Measurements from ENCODE around the gene DDX6. TPM values are rescaled to one million over a fixed set of nuclear protein-coding genes. Genes with fewer than 3 reads are reported as not detected.

DDX6 gene
- total RNA-seq, 1 experiment from 2014 or later, result 155 TPM

DNA sequence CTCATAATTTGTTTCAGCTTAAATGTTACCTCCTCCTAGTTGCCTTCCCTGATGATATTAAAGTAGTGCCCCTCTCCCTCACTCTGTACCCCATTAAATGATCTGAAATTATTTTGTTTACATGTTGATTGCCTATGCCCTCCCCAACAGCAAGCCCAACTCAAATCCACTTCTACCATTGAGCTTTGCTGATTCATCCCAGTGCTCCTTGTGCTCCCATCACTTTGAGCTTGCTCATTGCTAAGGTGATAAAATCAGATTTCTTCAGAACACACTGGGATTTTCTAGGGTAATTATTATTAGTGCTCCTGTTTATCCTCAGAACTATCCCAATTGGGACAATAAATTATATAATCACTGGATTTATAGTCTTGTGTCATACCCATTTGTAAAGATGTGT lies 8.4 kb upstream of the DDX6 start:
- in situ Hi-C loops (cut with HindIII; ENCODE audit: low pct_unique_long_range_greater_than_20kb, low sequenced_read_pairs), result no loop called here
- TF ChIP-seq POLR2AphosphoS5 (IDR thresholded peaks at IDR 0.05; ENCODE audit: low read depth, low read length), result no peak
- TF ChIP-seq, protein P1, sequence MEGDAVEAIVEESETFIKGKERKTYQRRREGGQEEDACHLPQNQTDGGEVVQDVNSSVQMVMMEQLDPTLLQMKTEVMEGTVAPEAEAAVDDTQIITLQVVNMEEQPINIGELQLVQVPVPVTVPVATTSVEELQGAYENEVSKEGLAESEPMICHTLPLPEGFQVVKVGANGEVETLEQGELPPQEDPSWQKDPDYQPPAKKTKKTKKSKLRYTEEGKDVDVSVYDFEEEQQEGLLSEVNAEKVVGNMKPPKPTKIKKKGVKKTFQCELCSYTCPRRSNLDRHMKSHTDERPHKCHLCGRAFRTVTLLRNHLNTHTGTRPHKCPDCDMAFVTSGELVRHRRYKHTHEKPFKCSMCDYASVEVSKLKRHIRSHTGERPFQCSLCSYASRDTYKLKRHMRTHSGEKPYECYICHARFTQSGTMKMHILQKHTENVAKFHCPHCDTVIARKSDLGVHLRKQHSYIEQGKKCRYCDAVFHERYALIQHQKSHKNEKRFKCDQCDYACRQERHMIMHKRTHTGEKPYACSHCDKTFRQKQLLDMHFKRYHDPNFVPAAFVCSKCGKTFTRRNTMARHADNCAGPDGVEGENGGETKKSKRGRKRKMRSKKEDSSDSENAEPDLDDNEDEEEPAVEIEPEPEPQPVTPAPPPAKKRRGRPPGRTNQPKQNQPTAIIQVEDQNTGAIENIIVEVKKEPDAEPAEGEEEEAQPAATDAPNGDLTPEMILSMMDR (IDR thresholded peaks at IDR 0.05), result no peak
- no peak for TF ChIP-seq SIN3A (IDR thresholded peaks at IDR 0.05; ENCODE audit: borderline replicate concordance, insufficient read depth, low read depth, low read length)
- TF ChIP-seq TCF7L2 (IDR thresholded peaks at IDR 0.05; ENCODE audit: low read depth, low read length), result no peak
- TF ChIP-seq, protein P2, sequence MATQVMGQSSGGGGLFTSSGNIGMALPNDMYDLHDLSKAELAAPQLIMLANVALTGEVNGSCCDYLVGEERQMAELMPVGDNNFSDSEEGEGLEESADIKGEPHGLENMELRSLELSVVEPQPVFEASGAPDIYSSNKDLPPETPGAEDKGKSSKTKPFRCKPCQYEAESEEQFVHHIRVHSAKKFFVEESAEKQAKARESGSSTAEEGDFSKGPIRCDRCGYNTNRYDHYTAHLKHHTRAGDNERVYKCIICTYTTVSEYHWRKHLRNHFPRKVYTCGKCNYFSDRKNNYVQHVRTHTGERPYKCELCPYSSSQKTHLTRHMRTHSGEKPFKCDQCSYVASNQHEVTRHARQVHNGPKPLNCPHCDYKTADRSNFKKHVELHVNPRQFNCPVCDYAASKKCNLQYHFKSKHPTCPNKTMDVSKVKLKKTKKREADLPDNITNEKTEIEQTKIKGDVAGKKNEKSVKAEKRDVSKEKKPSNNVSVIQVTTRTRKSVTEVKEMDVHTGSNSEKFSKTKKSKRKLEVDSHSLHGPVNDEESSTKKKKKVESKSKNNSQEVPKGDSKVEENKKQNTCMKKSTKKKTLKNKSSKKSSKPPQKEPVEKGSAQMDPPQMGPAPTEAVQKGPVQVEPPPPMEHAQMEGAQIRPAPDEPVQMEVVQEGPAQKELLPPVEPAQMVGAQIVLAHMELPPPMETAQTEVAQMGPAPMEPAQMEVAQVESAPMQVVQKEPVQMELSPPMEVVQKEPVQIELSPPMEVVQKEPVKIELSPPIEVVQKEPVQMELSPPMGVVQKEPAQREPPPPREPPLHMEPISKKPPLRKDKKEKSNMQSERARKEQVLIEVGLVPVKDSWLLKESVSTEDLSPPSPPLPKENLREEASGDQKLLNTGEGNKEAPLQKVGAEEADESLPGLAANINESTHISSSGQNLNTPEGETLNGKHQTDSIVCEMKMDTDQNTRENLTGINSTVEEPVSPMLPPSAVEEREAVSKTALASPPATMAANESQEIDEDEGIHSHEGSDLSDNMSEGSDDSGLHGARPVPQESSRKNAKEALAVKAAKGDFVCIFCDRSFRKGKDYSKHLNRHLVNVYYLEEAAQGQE (IDR thresholded peaks at IDR 0.05; ENCODE audit: insufficient read depth in 1 of 2, low read depth in 2 of 2, low read length in 1 of 2), result no peak
- Histone ChIP-seq H3K36me3 (ENCODE audit: control insufficient read depth, insufficient read depth, low read length) (no peaks in the 10 kb centered on the region), H3K27me3 (ENCODE audit: control insufficient read depth, insufficient read depth, low read length) (no peaks in the 10 kb centered on the region), H3K27ac (ENCODE audit: low read length) (no peak overlapping the region), H3K4me1 (ENCODE audit: control insufficient read depth, insufficient read depth, low read length) (no peaks in the 10 kb centered on the region), H3K9me3 (ENCODE audit: control insufficient read depth, insufficient read depth, low read depth, low read length) (no peaks in the 10 kb centered on the region), H3K4me3 (ENCODE audit: low read depth in 2 of 2, low read length in 2 of 2) (no peak overlapping the region)
- no TSS peak for BruUV-seq (replicated peaks)
- no peak for DNase-seq (ENCODE audit: low read depth, low spot score)
- no peak for ATAC-seq
- ChIA-PET POLR2A (no interaction called here), CTCF (interaction anchor here (0.6 kb wide), 1 partner anchor 294 kb away, joined by 4 read pairs; no protein-coding TSS in a partner anchor)
- intact Hi-C loops (cut with micrococcal nuclease; ENCODE audit: unreplicated experiment), result no loop called here

DNA sequence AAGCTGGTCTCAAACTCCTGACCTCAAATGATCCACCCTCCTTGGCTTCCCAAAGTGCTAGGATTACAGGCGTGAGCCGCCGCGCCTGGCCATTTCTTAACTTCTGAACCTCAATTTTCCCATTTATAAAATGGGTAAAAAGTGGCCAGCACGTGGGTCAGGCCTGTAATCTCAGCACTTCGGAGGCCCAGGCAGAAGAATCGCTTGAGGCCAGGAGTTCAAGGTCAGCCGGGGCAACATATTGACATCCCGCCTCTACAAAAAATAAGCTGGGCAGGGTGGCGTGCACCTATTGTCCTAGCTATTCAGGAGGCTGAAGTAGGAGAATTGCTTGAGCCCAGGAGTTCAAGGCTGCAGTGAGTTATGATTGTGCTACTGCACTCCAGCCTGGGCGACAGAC lies 6.5 kb upstream of the DDX6 start:
- ATAC-seq, result no peak
- TF ChIP-seq, protein P2 (IDR thresholded peaks at IDR 0.05; ENCODE audit: insufficient read depth in 1 of 2, low read depth in 2 of 2, low read length in 1 of 2), result no peak
- TF ChIP-seq SIN3A (IDR thresholded peaks at IDR 0.05; ENCODE audit: borderline replicate concordance, insufficient read depth, low read depth, low read length) (no peak), TCF7L2 (IDR thresholded peaks at IDR 0.05; ENCODE audit: low read depth, low read length) (no peak), POLR2AphosphoS5 (IDR thresholded peaks at IDR 0.05; ENCODE audit: low read depth, low read length) (no peak)
- TF ChIP-seq, protein P1 (IDR thresholded peaks at IDR 0.05), result no peak
- Histone ChIP-seq H3K9me3 (ENCODE audit: control insufficient read depth, insufficient read depth, low read depth, low read length) (no peaks in the 10 kb centered on the region), H3K27me3 (ENCODE audit: control insufficient read depth, insufficient read depth, low read length) (no peaks in the 10 kb centered on the region), H3K27ac (ENCODE audit: low read length) (no peak overlapping the region), H3K4me1 (ENCODE audit: control insufficient read depth, insufficient read depth, low read length) (peaks cover 9% of the 10 kb centered on the region), H3K36me3 (ENCODE audit: control insufficient read depth, insufficient read depth, low read length) (no peaks in the 10 kb centered on the region), H3K4me3 (ENCODE audit: low read depth in 2 of 2, low read length in 2 of 2) (no peak overlapping the region)
- no peak for DNase-seq (ENCODE audit: low read depth, low spot score)
- POLR2A ChIA-PET, result no interaction called here
- in situ Hi-C loops (cut with HindIII; ENCODE audit: low pct_unique_long_range_greater_than_20kb, low sequenced_read_pairs), result no loop called here
- no TSS peak for BruUV-seq (replicated peaks)
- intact Hi-C loops (cut with micrococcal nuclease; ENCODE audit: unreplicated experiment), result no loop called here
- CTCF ChIA-PET, result no interaction called here
